K562 (cell line): Measurements from ENCODE around the gene ZNF48. TPM values are rescaled to one million over a fixed set of nuclear protein-coding genes. Genes with fewer than 3 reads are reported as not detected.

Source experiments
- ADNP ChIP-seq: fragments of 200-800 bp; sonication (Bioruptor generic); IDR thresholded peaks from 2 replicates; pipeline ENCODE4 v1.6.1; 2016; ENCODE audit warnings: missing genetic modification characterization, missing compliant biosample characterization
- BCOR ChIP-seq: fragments of 450-650 bp; IDR thresholded peaks from 2 replicates; pipeline ENCODE4 v1.6.1; 2016
- BRF1 ChIP-seq: IDR thresholded peaks from 3 replicates; pipeline ENCODE4 v1.6.1; 2011; ENCODE audit warnings: borderline replicate concordance, mild to moderate bottlenecking; ENCODE audit not compliant: insufficient read length; ENCODE audit errors: extremely low read depth
- CTBP1 ChIP-seq: fragments of 450-650 bp; IDR thresholded peaks from 2 replicates; pipeline ENCODE4 v1.6.1; 2016; ENCODE audit warnings: borderline replicate concordance
- CXXC5 ChIP-seq: fragments of 250-450 bp; sonication (Bioruptor Pico); IDR thresholded peaks from 2 replicates; pipeline ENCODE4 v1.8.0; 2022; ENCODE audit warnings: inconsistent platforms, mild to moderate bottlenecking, moderate library complexity
- HNRNPLL ChIP-seq: fragments of 200-400 bp; formaldehyde crosslinking; IDR thresholded peaks from 2 replicates; pipeline ENCODE4 v1.6.1; 2017; ENCODE audit warnings: low read length, low read depth, mild to moderate bottlenecking; ENCODE audit not compliant: poor library complexity, severe bottlenecking
- KDM1A ChIP-seq, 2 experiments: fragments of 450-650 bp; IDR thresholded peaks; 2 replicates each; pipeline ENCODE4 v1.6.1; 2016; ENCODE audit warnings: mild to moderate bottlenecking in 2 of 2
- KDM5B ChIP-seq: fragments of 200-600 bp; sonication (generic); IDR thresholded peaks from 2 replicates; pipeline ENCODE4 v1.6.1; 2012; ENCODE audit warnings: low read depth, mild to moderate bottlenecking, moderate library complexity, low read length, control low read depth, inconsistent platforms; ENCODE audit not compliant: insufficient replicate concordance
- NCOA2 ChIP-seq, 2 experiments: fragments of 450-650 bp; IDR thresholded peaks; 2 replicates each; pipeline ENCODE4 v1.6.1; 2018; ENCODE audit warnings: mild to moderate bottlenecking in 2 of 2, moderate library complexity in 1 of 2; ENCODE audit not compliant: partially characterized antibody in 2 of 2
- NFIC ChIP-seq: fragments of 450-650 bp; IDR thresholded peaks from 2 replicates; pipeline ENCODE4 v1.6.1; 2017; ENCODE audit warnings: mild to moderate bottlenecking, inconsistent platforms
- SIN3A ChIP-seq, 2 experiments: fragments of 150-350 bp in 1 of 2; IDR thresholded peaks; 2 replicates each; pipeline ENCODE4 v1.6.1; 2011 to 2016; ENCODE audit warnings: borderline replicate concordance in 2 of 2, low read depth in 2 of 2, low read length in 2 of 2, mild to moderate bottlenecking in 2 of 2, moderate library complexity in 2 of 2; ENCODE audit not compliant: control insufficient read depth in 1 of 2
- STAG1 ChIP-seq: sonication (generic); formaldehyde crosslinking; IDR thresholded peaks from 2 replicates; pipeline ENCODE4 v1.5.0; 2020; ENCODE audit warnings: missing genetic modification reagents, borderline replicate concordance
- ZNF165 ChIP-seq: fragments of 250-450 bp; sonication (Bioruptor Pico); IDR thresholded peaks from 2 replicates; pipeline ENCODE4 v1.4.0; 2020; ENCODE audit warnings: borderline replicate concordance
- polyA plus RNA-seq, 8 experiments: library from polyadenylated mRNA; depleted of rRNA in 4 of 8; stranded (reverse) in 5 of 8; unstranded in 3 of 8; fragments of >200 nt; fragmentation: Nextera tagmentation in 2 of 8; fragmentation: Illumina TruSeq in 1 of 8; extraction: Ambion mirVana in 2 of 8; extraction: Trizol in 1 of 8; gene quantifications; 2 replicates each; pipeline versions ENCODE4 v1.2.1 to v1.2.3, GENCODE V29; 2011 to 2014; ENCODE audit warnings: inconsistent platforms in 1 of 8, missing spikeins in 1 of 8
- total RNA-seq, 7 experiments: library from RNA; depleted of rRNA in 6 of 7; stranded (reverse); fragments of >200 nt in 6 of 7; fragmentation: Illumina TruSeq in 2 of 7; extraction: Trizol in 2 of 7; gene quantifications; 2 replicates each; pipeline versions ENCODE4 v1.2.1 to v1.2.3, GENCODE V29; 2011 to 2021; ENCODE audit warnings: low replicate concordance in 1 of 7
- TF ChIP-seq, protein P1 (sequence below): fragments of 250-450 bp; sonication (Bioruptor Pico); IDR thresholded peaks from 2 replicates; pipeline ENCODE4 v1.5.0; 2021
- TF ChIP-seq, protein P2 (sequence below), 2 experiments: IDR thresholded peaks; 2 replicates each; pipeline ENCODE4 v1.6.1; 2011; ENCODE audit warnings: borderline replicate concordance in 1 of 2, control low read depth in 1 of 2, low read depth in 1 of 2, low read length in 1 of 2, mild to moderate bottlenecking in 1 of 2, mixed read lengths in 1 of 2, moderate library complexity in 1 of 2; ENCODE audit not compliant: insufficient read depth in 1 of 2, insufficient read length in 1 of 2, poor library complexity in 1 of 2, severe bottlenecking in 1 of 2; ENCODE audit errors: extremely low read depth in 1 of 2
- TF ChIP-seq, protein P3 (sequence below): fragments of 150-350 bp; IDR thresholded peaks from 2 replicates; pipeline ENCODE4 v1.6.1; 2014; ENCODE audit warnings: low read depth, mild to moderate bottlenecking, low read length, borderline replicate concordance
- TF ChIP-seq, protein P4 (sequence below): fragments of 200-400 bp; formaldehyde crosslinking; IDR thresholded peaks from 2 replicates; pipeline ENCODE4 v1.6.1; 2017; ENCODE audit warnings: mild to moderate bottlenecking, low read depth, low read length, moderate library complexity

The ZNF48 gene
- total and polyA plus RNA-seq, 9 of the 15 experiments (the other 6 are each of a cell fraction or from before 2014, with no cell fraction given), result 0.38 to 11.6 (median 4.7) TPM

DNA sequence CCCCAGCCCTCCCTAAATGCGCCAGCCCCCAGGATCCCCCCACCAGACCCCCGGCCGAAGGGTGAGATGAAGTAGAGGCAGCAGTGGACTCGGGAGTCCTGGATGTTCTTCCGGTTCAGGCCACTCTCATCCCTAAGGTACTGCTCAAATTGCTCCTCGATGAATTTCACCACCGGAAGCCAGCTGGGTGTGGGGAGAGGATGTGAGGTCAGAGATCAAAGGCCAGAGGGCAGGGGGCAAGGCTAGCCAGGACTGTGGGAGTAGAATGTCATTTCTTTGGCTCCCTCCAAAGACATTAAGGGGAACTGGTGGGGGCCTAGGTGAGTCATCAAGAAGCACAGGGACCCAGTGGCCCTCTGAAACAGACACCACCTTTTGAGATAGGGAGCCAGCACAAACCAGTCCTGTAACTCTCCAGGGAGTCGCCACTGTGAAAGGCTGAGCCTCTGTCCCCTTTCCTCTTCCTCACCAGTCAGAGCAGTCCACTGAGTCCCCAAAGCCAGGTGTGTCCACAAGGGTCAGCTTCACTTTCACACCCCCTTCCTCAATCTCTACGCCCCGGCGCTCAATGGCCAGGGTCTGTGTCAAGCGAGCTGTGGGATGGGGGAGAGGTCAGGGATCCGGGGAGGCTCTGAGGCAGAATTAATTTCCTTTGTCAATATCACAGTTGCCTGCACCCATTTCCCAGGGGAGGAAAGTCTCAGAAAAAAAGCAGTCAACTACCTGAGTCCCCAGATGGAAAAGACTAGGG lies 13.8 kb upstream of the ZNF48 start (continued):
- TF ChIP-seq BRF1, result no peak
- TF ChIP-seq, protein P1, sequence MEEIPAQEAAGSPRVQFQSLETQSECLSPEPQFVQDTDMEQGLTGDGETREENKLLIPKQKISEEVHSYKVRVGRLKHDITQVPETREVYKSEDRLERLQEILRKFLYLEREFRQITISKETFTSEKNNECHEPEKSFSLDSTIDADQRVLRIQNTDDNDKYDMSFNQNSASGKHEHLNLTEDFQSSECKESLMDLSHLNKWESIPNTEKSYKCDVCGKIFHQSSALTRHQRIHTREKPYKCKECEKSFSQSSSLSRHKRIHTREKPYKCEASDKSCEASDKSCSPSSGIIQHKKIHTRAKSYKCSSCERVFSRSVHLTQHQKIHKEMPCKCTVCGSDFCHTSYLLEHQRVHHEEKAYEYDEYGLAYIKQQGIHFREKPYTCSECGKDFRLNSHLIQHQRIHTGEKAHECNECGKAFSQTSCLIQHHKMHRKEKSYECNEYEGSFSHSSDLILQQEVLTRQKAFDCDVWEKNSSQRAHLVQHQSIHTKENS (CRISPR knock-in tag), result no peak
- TF ChIP-seq CXXC5 (CRISPR knock-in tag), result 0 out of 2 replicates have a peak, but pooled peaks have one; percentile 28
- no peak for TF ChIP-seq NCOA2 (IDR thresholded peaks at IDR 0.05; ENCODE audit: partially characterized antibody in 2 of 2)
- no peak for TF ChIP-seq ADNP (tag)
- no peak for TF ChIP-seq STAG1 (CRISPR knock-in tag)
- TF ChIP-seq, protein P2, sequence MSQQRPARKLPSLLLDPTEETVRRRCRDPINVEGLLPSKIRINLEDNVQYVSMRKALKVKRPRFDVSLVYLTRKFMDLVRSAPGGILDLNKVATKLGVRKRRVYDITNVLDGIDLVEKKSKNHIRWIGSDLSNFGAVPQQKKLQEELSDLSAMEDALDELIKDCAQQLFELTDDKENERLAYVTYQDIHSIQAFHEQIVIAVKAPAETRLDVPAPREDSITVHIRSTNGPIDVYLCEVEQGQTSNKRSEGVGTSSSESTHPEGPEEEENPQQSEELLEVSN (IDR thresholded peaks at IDR 0.05; ENCODE audit: borderline replicate concordance in 1 of 2, extremely low read depth in 1 of 2, insufficient read depth in 1 of 2, insufficient read length in 1 of 2, low read depth in 1 of 2, low read length in 1 of 2, poor library complexity in 1 of 2, severe bottlenecking in 1 of 2), result peak in 1 of 2 experiments; percentile 21
- TF ChIP-seq NFIC, result no peak; the same call in 1 of the 2 replicates
- TF ChIP-seq HNRNPLL, result peak; percentile 13
- 0 out of 2 replicates have a peak, but pooled peaks have one; percentile 15 for TF ChIP-seq BCOR
- TF ChIP-seq ZNF165 (CRISPR knock-in tag), result no peak
- TF ChIP-seq, protein P3, sequence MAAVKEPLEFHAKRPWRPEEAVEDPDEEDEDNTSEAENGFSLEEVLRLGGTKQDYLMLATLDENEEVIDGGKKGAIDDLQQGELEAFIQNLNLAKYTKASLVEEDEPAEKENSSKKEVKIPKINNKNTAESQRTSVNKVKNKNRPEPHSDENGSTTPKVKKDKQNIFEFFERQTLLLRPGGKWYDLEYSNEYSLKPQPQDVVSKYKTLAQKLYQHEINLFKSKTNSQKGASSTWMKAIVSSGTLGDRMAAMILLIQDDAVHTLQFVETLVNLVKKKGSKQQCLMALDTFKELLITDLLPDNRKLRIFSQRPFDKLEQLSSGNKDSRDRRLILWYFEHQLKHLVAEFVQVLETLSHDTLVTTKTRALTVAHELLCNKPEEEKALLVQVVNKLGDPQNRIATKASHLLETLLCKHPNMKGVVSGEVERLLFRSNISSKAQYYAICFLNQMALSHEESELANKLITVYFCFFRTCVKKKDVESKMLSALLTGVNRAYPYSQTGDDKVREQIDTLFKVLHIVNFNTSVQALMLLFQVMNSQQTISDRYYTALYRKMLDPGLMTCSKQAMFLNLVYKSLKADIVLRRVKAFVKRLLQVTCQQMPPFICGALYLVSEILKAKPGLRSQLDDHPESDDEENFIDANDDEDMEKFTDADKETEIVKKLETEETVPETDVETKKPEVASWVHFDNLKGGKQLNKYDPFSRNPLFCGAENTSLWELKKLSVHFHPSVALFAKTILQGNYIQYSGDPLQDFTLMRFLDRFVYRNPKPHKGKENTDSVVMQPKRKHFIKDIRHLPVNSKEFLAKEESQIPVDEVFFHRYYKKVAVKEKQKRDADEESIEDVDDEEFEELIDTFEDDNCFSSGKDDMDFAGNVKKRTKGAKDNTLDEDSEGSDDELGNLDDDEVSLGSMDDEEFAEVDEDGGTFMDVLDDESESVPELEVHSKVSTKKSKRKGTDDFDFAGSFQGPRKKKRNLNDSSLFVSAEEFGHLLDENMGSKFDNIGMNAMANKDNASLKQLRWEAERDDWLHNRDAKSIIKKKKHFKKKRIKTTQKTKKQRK, result no peak
- TF ChIP-seq CTBP1, result no peak
- peak; percentile 22 to 24; a peak in 2 of 4 replicates for TF ChIP-seq KDM1A (IDR thresholded peaks at IDR 0.05)
- no peak for TF ChIP-seq SIN3A (IDR thresholded peaks at IDR 0.05; ENCODE audit: borderline replicate concordance in 2 of 2, control insufficient read depth in 1 of 2, low read depth in 2 of 2, low read length in 2 of 2)
- TF ChIP-seq, protein P4, sequence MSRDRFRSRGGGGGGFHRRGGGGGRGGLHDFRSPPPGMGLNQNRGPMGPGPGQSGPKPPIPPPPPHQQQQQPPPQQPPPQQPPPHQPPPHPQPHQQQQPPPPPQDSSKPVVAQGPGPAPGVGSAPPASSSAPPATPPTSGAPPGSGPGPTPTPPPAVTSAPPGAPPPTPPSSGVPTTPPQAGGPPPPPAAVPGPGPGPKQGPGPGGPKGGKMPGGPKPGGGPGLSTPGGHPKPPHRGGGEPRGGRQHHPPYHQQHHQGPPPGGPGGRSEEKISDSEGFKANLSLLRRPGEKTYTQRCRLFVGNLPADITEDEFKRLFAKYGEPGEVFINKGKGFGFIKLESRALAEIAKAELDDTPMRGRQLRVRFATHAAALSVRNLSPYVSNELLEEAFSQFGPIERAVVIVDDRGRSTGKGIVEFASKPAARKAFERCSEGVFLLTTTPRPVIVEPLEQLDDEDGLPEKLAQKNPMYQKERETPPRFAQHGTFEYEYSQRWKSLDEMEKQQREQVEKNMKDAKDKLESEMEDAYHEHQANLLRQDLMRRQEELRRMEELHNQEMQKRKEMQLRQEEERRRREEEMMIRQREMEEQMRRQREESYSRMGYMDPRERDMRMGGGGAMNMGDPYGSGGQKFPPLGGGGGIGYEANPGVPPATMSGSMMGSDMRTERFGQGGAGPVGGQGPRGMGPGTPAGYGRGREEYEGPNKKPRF, result no peak
- peak; percentile 66 for TF ChIP-seq KDM5B
